IPS-18a (cell line): ENCODE measurements around the gene SIDT1.
"Not testable (repeated sequence)": the region's sequence is repeated elsewhere in the genome, so short reads cannot be mapped to it uniquely, and the experiment has no call there.

Experiments used
- H3K27ac ChIP-seq: one replicate; pipeline ENCODE4 v1.5.1; 2013; ENCODE audit warnings: low read length
- H3K27me3 ChIP-seq: one replicate; pipeline ENCODE4 v1.6.1; 2013; ENCODE audit warnings: mild to moderate bottlenecking, low read length; ENCODE audit not compliant: control insufficient read depth, insufficient read depth
- H3K36me3 ChIP-seq: one replicate; pipeline ENCODE4 v1.6.1; 2013; ENCODE audit warnings: low read depth, low read length; ENCODE audit not compliant: control insufficient read depth
- H3K4me1 ChIP-seq: one replicate; pipeline ENCODE4 v1.6.1; 2013; ENCODE audit warnings: low read depth, low read length; ENCODE audit not compliant: control insufficient read depth
- H3K4me3 ChIP-seq: one replicate; pipeline ENCODE4 v1.5.1; 2013; ENCODE audit warnings: low read length
- H3K9ac ChIP-seq: one replicate; pipeline ENCODE4 v1.6.1; 2013; ENCODE audit warnings: mild to moderate bottlenecking, low read length, moderate library complexity
- H3K9me3 ChIP-seq: one replicate; pipeline ENCODE4 v1.6.1; 2013; ENCODE audit warnings: low read depth, low read length; ENCODE audit not compliant: control insufficient read depth

Gene SIDT1

GRCh38 chr3:113626503-113627371 is 94.4 kb downstream of the SIDT1 start:
- H3K27me3 ChIP-seq, result peaks cover 11% of the 10 kb centered on the region
- H3K9me3 ChIP-seq, result no peaks in the 10 kb centered on the region
- no peak overlapping the region for H3K4me3 ChIP-seq
- no peak overlapping the region for H3K27ac ChIP-seq
- no peaks in the 10 kb centered on the region for H3K36me3 ChIP-seq
- no peak overlapping the region for H3K9ac ChIP-seq
- H3K4me1 ChIP-seq, result no peaks in the 10 kb centered on the region

- Histone ChIP-seq H3K27me3 (peaks cover 11% of the 10 kb centered on the region), H3K36me3 (no peaks in the 10 kb centered on the region), H3K27ac (no peak overlapping the region), H3K4me1 (no peaks in the 10 kb centered on the region), H3K4me3 (no peak overlapping the region), H3K9me3 (no peaks in the 10 kb centered on the region), H3K9ac (no peak overlapping the region)
Observed at GRCh38 chr3:113628316-113628715, 96.0 kb downstream of the SIDT1 start.

GRCh38 chr3:113628788-113629187 is 96.4 kb downstream of the SIDT1 start:
- H3K4me3 ChIP-seq, result no peak overlapping the region
- H3K9me3 ChIP-seq, result no peaks in the 10 kb centered on the region
- no peak overlapping the region for H3K9ac ChIP-seq
- H3K27ac ChIP-seq, result no peak overlapping the region
- no peaks in the 10 kb centered on the region for H3K36me3 ChIP-seq
- H3K27me3 ChIP-seq, result peaks cover 8% of the 10 kb centered on the region
- no peaks in the 10 kb centered on the region for H3K4me1 ChIP-seq

- Histone ChIP-seq H3K4me1 (no peaks in the 10 kb centered on the region), H3K9me3 (no peaks in the 10 kb centered on the region), H3K27ac (no peak overlapping the region), H3K27me3 (no peaks in the 10 kb centered on the region), H3K36me3 (no peaks in the 10 kb centered on the region), H3K9ac (no peak overlapping the region), H3K4me3 (no peak overlapping the region)
Observed at GRCh38 chr3:113629584-113630421, 97.4 kb downstream of the SIDT1 start.

GRCh38 chr3:113630956-113631542 is 98.7 kb downstream of the SIDT1 start:
- H3K9ac ChIP-seq, result no peak overlapping the region

GRCh38 chr3:113631573-113631972 is 99.2 kb downstream of the SIDT1 start:
- Histone ChIP-seq H3K9ac (no peak overlapping the region), H3K36me3 (no peaks in the 10 kb centered on the region), H3K4me3 (no peak overlapping the region), H3K9me3 (no peaks in the 10 kb centered on the region), H3K27me3 (no peaks in the 10 kb centered on the region), H3K4me1 (no peaks in the 10 kb centered on the region), H3K27ac (no peak overlapping the region)

More at GRCh38 chr3:113630956-113631542, 98.7 kb downstream of the SIDT1 start:
- Histone ChIP-seq H3K27ac (no peak overlapping the region), H3K9me3 (no peaks in the 10 kb centered on the region), H3K4me3 (no peak overlapping the region), H3K4me1 (no peaks in the 10 kb centered on the region), H3K27me3 (no peaks in the 10 kb centered on the region), H3K36me3 (no peaks in the 10 kb centered on the region)

GRCh38 chr3:113634782-113635474 is 102.6 kb downstream of the SIDT1 start:
- H3K36me3 ChIP-seq, result no peaks in the 10 kb centered on the region
- H3K9ac ChIP-seq, result no peak overlapping the region
- no peaks in the 10 kb centered on the region for H3K4me1 ChIP-seq
- H3K4me3 ChIP-seq, result no peak overlapping the region
- no peaks in the 10 kb centered on the region for H3K9me3 ChIP-seq
- no peaks in the 10 kb centered on the region for H3K27me3 ChIP-seq
- H3K27ac ChIP-seq, result no peak overlapping the region

- not testable (repeated sequence) for H3K27ac ChIP-seq, H3K4me3 ChIP-seq, H3K9ac ChIP-seq
Observed at GRCh38 chr3:113636034-113636433, 103.7 kb downstream of the SIDT1 start.

GRCh38 chr3:113637756-113638155 is 105.4 kb downstream of the SIDT1 start:
- no peaks in the 10 kb centered on the region for H3K9me3 ChIP-seq
- no peak overlapping the region for H3K9ac ChIP-seq
- H3K36me3 ChIP-seq, result no peaks in the 10 kb centered on the region
- H3K27me3 ChIP-seq, result no peaks in the 10 kb centered on the region
- no peak overlapping the region for H3K4me3 ChIP-seq
- H3K27ac ChIP-seq, result no peak overlapping the region
- no peaks in the 10 kb centered on the region for H3K4me1 ChIP-seq

More at GRCh38 chr3:113636034-113636433, 103.7 kb downstream of the SIDT1 start:
- not testable (repeated sequence) for H3K9me3 ChIP-seq, H3K27me3 ChIP-seq, H3K4me1 ChIP-seq, H3K36me3 ChIP-seq

- no peaks in the 10 kb centered on the region for H3K27me3 ChIP-seq
- H3K9me3 ChIP-seq, result peaks cover 2% of the 10 kb centered on the region
- H3K4me1 ChIP-seq, result no peaks in the 10 kb centered on the region
- no peak overlapping the region for H3K27ac ChIP-seq
- no peaks in the 10 kb centered on the region for H3K36me3 ChIP-seq
- no peak overlapping the region for H3K9ac ChIP-seq
- H3K4me3 ChIP-seq, result no peak overlapping the region
Observed at GRCh38 chr3:113638910-113639309, 106.6 kb downstream of the SIDT1 start.

GRCh38 chr3:113643583-113643982 is 111.2 kb downstream of the SIDT1 start:
- Histone ChIP-seq H3K9ac (no peak overlapping the region), H3K36me3 (no peaks in the 10 kb centered on the region), H3K4me1 (no peaks in the 10 kb centered on the region), H3K4me3 (no peak overlapping the region), H3K9me3 (peaks cover 15% of the 10 kb centered on the region), H3K27me3 (no peaks in the 10 kb centered on the region), H3K27ac (no peak overlapping the region)
